ENCODE data around the gene FGFR4. TPM values are rescaled to one million over a fixed set of nuclear protein-coding genes. Genes with fewer than 3 reads are reported as not detected.

The FGFR4 gene
- 15.0 to 23.3 TPM (median 22.0 TPM) in 5 replicates for total RNA-seq (2022; extraction: Qiagen RNA extraction)

DNA sequence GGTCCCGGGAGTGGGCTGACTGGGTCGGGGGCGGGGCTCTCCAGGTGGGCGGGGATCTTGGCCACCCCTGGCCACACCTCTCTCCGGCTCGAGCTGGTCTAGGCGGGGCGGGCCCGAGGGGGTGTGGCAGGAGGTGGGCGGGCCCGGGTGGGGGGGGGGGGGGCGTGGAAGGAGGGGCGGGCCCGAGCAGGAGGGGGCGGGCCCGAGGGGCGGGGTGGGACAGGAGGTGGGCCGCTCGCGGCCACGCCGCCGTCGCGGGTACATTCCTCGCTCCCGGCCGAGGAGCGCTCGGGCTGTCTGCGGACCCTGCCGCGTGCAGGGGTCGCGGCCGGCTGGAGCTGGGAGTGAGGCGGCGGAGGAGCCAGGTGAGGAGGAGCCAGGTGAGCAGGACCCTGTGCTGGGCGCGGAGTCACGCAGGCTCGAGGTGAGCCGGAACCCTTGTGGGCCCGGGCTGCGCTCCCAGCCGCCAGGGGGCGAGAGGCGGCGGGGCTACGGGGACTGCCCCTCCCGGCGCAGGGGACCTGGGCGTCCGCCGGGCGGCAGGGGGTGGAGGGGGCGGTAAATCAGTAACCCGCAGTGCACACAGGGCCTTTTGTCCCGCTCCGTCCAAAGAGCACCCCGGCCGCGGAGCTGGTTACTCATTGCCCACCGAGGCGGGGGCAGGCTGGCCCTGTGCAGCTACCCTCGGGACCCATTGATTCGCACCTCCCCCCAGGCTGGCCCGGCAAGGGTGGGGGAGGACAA lies at the start of gene FGFR4:
FGFR4 (plus strand) TSS at position 262 of the 744 bp plus-strand sequence. CDS start 2,688 bp downstream, outside the sequence.

DNA sequence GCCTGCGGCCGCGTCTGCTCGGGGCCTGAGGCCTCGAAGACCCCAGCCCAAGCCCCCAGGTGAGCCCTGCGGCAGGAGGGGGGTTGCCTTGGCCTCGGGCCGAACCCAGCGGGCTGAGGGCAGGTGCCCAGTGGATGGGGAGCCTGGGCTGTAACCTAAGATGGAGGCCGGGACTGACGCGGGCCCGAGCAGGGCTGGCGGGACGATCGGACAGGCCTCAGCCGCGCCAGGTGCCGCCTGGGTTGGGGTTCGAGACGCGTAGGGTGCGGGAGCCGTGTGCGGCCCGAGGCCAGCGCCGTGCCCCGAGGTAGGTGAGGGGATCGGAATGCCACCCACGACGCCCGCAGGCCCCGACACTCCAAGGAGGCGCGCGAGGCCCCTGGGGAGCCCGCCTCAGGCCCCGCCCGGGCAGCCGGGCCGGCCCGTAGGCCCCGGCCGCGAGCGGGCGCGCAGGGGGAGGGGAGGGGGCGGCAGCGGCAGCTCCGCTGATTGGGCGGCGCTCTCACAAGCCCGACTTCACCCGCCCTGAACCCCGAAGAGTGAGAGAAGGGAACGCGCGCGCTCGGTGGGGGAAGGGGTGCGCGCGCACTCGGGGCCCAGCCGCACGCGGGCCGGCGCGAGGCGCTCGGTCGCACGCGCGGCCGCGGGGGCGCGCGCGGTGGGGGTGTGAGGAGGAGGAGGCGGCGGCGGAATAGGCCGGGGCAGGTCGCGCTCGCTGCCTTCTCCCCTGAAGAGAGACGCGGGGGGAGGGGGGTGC lies 46.6 kb downstream of the FGFR4 start, which contains the start of gene NSD1:
NSD1 (plus strand) TSS at position 678 of the 757 bp plus-strand sequence. CDS start 1,331 bp downstream, outside the sequence.

Other genes starting within 250 kb of the FGFR4 start
- gene HK3, start 187.6 kb upstream of the FGFR4 start, total RNA-seq (2022; extraction: Qiagen RNA extraction) = 0.02 to 0.05 TPM (median 0.03 TPM) in 3 of 5 replicates, not detected in the others
- gene UIMC1, start 80.1 kb upstream of the FGFR4 start, total RNA-seq (2022; extraction: Qiagen RNA extraction) = 40.3 to 45.3 TPM (median 42.7 TPM) in 5 replicates
- 8.2 to 10.7 TPM (median 9.8 TPM) in 5 replicates for gene ZNF346, start 64.2 kb upstream of the FGFR4 start, total RNA-seq (2022; extraction: Qiagen RNA extraction)
- 15.6 to 25.6 TPM (median 22.5 TPM) in 5 replicates for gene NSD1, start 46.9 kb downstream of the FGFR4 start, total RNA-seq (2022; extraction: Qiagen RNA extraction)
- 17.7 to 25.7 TPM (median 23.5 TPM) in 5 replicates for gene RAB24, start 216.8 kb downstream of the FGFR4 start, total RNA-seq (2022; extraction: Qiagen RNA extraction)
- gene PRELID1, start 216.9 kb downstream of the FGFR4 start, total RNA-seq (2022; extraction: Qiagen RNA extraction) = 272 to 376 TPM (median 337 TPM) in 5 replicates
- gene MXD3, start 225.0 kb downstream of the FGFR4 start, total RNA-seq (2022; extraction: Qiagen RNA extraction) = 10.4 to 18.0 TPM (median 15.6 TPM) in 5 replicates

All from A549 treated with dexamethasone at 1 μM for 4 hours (cell line).